Upper lobe of left lung (tissue), 4 donors: Measurements from ENCODE around the gene PPP1CA.

Experiments
- EP300 ChIP-seq, 4 donors: sonication (generic); formaldehyde crosslinking; IDR thresholded peaks; one replicate each; pipeline ENCODE4 v1.5.1; 2017; ENCODE audit warnings: antibody characterized with exemption in 4 of 4, control low read depth in 2 of 4
- POLR2A ChIP-seq, 4 donors: fragments of 450-650 bp; IDR thresholded peaks; one replicate each; pipeline ENCODE4 v1.5.1; 2016 to 2017; ENCODE audit warnings: antibody characterized with exemption in 4 of 4, mild to moderate bottlenecking in 2 of 4

GRCh38 chr11:67417425-67417824 is 15.8 kb upstream of the PPP1CA start:
- TF ChIP-seq EP300 (IDR thresholded peaks at IDR 0.05) (no peak), POLR2A (IDR thresholded peaks at IDR 0.05) (no peak)
